KOPT-K1 (cell line): ENCODE measurements around the gene SYT7.

Experiments
- H3K27ac ChIP-seq: fragments of 200-600 bp; sonication (generic); 2 replicates; pipeline ENCODE4 v1.5.1; 2016; ENCODE audit warnings: antibody characterized with exemption, mild to moderate bottlenecking, low read depth, low read length; ENCODE audit not compliant: poor library complexity, severe bottlenecking
- H3K36me3 ChIP-seq: fragments of 200-600 bp; sonication (generic); 2 replicates; pipeline ENCODE4 v1.5.1; 2017; ENCODE audit warnings: antibody characterized with exemption, mild to moderate bottlenecking, low read length, moderate library complexity; ENCODE audit not compliant: insufficient read depth
- H3K9me3 ChIP-seq: fragments of 200-600 bp; sonication (generic); 2 replicates; pipeline ENCODE4 v1.5.1; 2017; ENCODE audit warnings: antibody characterized with exemption, low read length, mild to moderate bottlenecking; ENCODE audit not compliant: insufficient read depth, poor library complexity, severe bottlenecking

The SYT7 gene

GRCh38 chr11:61555051-61555969 is 25.6 kb downstream of the SYT7 start:
- no peak overlapping the region for H3K27ac ChIP-seq
- H3K9me3 ChIP-seq = no peaks in the 10 kb centered on the region
- H3K36me3 ChIP-seq = no peaks in the 10 kb centered on the region

DNA sequence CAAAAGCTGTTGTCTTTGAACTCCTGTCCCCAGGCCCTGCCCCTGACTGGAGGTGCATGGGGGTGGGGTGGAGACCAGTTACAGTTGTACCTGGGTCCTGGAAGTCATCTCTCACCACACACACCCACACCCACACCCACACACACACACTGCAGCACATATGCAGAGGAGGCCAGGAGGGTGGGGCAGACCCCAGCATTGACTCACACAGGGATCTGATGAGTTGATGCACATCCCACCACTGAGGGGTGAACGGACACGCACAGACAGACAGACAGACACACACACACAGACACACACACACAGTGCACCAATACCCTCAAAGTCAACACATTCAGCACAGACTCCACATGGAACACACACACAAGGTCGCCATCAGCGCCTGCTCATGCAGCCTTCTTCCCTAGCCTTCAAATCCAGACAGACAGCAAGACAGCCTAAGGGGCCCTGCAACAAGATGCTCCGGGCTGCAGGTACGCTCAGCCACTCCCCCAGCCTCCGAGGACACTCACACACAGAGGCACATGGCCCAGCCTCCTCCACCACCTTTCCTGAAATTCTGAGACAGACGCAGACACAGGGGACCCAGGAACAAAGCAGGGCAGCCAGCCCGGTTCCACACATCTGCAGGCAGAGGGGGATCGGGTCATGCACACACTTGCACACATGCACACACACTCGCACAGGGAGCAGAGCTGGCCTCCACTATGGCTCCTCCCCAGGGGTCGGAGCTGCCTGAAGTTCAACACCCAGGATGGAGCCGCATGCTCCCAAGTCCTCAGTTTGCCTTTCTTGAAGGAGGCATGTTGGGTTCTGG is 26.5 kb downstream of the SYT7 start:
- no peaks in the 10 kb centered on the region for H3K9me3 ChIP-seq
- H3K36me3 ChIP-seq = no peaks in the 10 kb centered on the region
- no peak overlapping the region for H3K27ac ChIP-seq

GRCh38 chr11:61553373-61554171 is 27.3 kb downstream of the SYT7 start:
- H3K9me3 ChIP-seq = no peaks in the 10 kb centered on the region
- H3K36me3 ChIP-seq = no peaks in the 10 kb centered on the region
- no peak overlapping the region for H3K27ac ChIP-seq

- Histone ChIP-seq H3K36me3 (no peaks in the 10 kb centered on the region), H3K27ac (no peak overlapping the region), H3K9me3 (no peaks in the 10 kb centered on the region)
Measured at GRCh38 chr11:61552108-61552635, 28.7 kb downstream of the SYT7 start.

GRCh38 chr11:61551634-61552033 is 29.2 kb downstream of the SYT7 start:
- H3K36me3 ChIP-seq = no peaks in the 10 kb centered on the region
- no peaks in the 10 kb centered on the region for H3K9me3 ChIP-seq
- no peak overlapping the region for H3K27ac ChIP-seq

DNA sequence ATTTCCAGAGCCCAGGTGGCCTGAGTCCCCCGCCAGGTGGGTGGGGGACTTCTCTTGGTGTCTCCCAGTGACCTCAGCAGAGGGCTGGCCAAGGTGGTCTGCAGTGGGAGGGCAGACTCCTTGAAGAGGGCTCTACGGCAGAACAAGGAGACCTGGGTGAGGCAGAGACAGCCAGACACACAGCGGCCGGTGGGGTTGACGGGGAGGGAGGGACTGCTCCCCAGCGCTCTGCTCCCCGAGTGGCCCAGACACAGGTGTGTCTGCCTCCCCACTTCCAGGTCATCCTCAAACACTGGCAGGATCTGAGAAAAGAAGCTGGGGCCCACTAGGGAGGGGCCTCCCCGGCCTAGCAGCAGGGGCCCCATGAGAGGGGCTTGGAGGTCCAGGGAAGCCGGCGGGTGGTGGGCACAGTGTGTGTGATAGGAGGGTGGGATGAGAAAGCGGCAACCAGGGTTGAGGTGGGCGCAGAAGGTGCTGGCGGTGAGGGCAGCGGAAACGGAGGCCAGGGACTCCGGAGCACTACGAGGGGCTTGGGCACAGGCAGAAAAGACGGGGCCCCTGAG is 30.1 kb downstream of the SYT7 start:
- no peaks in the 10 kb centered on the region for H3K36me3 ChIP-seq
- H3K27ac ChIP-seq = no peak overlapping the region
- no peaks in the 10 kb centered on the region for H3K9me3 ChIP-seq

- H3K27ac ChIP-seq = no peak overlapping the region
- H3K9me3 ChIP-seq = no peaks in the 10 kb centered on the region
- no peaks in the 10 kb centered on the region for H3K36me3 ChIP-seq
Measured at GRCh38 chr11:61549662-61550568, 31.0 kb downstream of the SYT7 start.

- H3K9me3 ChIP-seq = no peaks in the 10 kb centered on the region
Measured at GRCh38 chr11:61549177-61549576, 31.7 kb downstream of the SYT7 start.

GRCh38 chr11:61547246-61547645 is 33.6 kb downstream of the SYT7 start:
- H3K27ac ChIP-seq = no peak overlapping the region
- H3K36me3 ChIP-seq = no peaks in the 10 kb centered on the region
- H3K9me3 ChIP-seq = no peaks in the 10 kb centered on the region

More at GRCh38 chr11:61549177-61549576, 31.7 kb downstream of the SYT7 start:
- Histone ChIP-seq H3K36me3 (no peaks in the 10 kb centered on the region), H3K27ac (no peak overlapping the region)

DNA sequence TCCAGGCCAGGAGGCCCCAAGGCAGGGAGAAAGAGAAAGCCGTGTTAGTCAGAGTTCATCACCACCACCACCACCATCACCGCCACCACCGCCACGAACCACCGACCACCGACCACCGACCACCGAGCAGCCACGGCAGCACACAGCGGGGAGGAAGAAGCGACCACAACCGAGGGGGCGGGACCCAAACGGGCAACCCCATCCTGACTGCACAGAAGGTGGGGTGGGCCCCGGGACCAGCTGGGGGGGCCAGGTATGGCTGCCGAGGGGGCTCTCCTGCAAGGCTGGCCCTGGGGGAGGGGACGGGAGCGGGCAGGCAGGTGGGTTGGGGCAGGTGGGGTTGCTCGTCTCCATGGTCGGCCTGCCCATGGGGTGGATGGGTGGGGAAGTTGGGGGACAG is 34.2 kb downstream of the SYT7 start:
- H3K9me3 ChIP-seq = no peaks in the 10 kb centered on the region
- no peaks in the 10 kb centered on the region for H3K36me3 ChIP-seq
- H3K27ac ChIP-seq = no peak overlapping the region

DNA sequence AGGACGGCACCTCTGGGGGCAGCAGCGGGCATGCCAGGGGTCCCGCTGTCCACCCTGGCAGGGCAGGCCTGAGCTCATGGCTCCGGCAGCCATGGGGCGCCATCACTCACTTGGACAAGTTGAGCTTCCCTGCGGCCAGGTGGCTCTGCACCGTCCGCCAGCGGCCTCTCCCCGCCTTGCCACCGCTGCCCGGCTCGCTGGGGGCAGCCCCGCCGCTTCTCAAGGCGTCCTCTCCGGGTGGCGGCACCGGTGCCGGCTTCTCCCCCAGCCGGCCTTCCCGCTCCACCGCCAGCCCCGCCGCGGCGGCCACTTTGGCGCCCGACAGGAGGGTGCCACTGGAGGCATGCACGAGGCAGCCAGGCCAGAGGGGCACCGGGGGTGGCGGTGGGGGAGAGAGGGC is 35.0 kb downstream of the SYT7 start:
- no peaks in the 10 kb centered on the region for H3K9me3 ChIP-seq
- H3K36me3 ChIP-seq = no peaks in the 10 kb centered on the region
- H3K27ac ChIP-seq = no peak overlapping the region

GRCh38 chr11:61545341-61545740 is 35.5 kb downstream of the SYT7 start:
- H3K36me3 ChIP-seq = no peaks in the 10 kb centered on the region
- H3K27ac ChIP-seq = no peak overlapping the region
- H3K9me3 ChIP-seq = no peaks in the 10 kb centered on the region

GRCh38 chr11:61544466-61544865 is 36.4 kb downstream of the SYT7 start:
- no peaks in the 10 kb centered on the region for H3K9me3 ChIP-seq
- H3K36me3 ChIP-seq = no peaks in the 10 kb centered on the region
- no peak overlapping the region for H3K27ac ChIP-seq
